Measurements from ENCODE around the gene ABCC1. TPM values are rescaled to one million over a fixed set of nuclear protein-coding genes. Genes with fewer than 3 reads are reported as not detected.
"Not testable (repeated sequence)": the region's sequence is repeated elsewhere in the genome, so short reads cannot be mapped to it uniquely, and the experiment has no call there.

Gene ABCC1
- total RNA-seq, 1 donor from 2014 or later: 9.9 TPM

GRCh38 chr16:16184594-16184993 lies 235.2 kb downstream of the ABCC1 start:
- H3K9me3 ChIP-seq (ENCODE audit: control insufficient read depth in 3 of 3, low read length in 3 of 3): no peaks in the 10 kb centered on the region
- H3K9ac ChIP-seq (ENCODE audit: low read depth in 1 of 3, low read length in 3 of 3): no peak overlapping the region
- no peaks in the 10 kb centered on the region for H3K4me1 ChIP-seq (ENCODE audit: control insufficient read depth in 3 of 3, insufficient read depth in 3 of 3, low read length in 3 of 3)

DNA sequence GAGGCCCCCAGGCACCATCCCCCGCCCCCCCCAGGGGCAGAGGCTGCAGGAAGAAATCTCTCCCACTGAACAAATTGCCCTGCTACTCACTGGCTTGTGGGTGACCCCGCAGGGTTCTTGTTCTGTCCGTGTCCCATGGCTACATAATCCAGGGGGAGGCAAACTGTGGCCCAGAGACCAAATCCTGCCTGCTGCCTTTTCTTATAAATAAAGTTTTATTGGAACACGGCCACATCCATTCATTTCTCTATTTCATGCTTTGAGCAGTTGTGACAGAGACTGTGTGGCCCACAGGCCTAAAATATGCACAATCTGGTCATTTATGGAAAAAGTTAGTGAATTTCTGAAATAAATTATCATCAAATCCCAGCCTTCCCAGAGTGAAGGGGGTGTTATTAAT lies 235.7 kb downstream of the ABCC1 start:
- Histone ChIP-seq H3K27me3 (ENCODE audit: control insufficient read depth in 3 of 3, insufficient read depth in 3 of 3, low read length in 3 of 3) (no peaks in the 10 kb centered on the region), H3K9me3 (ENCODE audit: control insufficient read depth in 3 of 3, low read length in 3 of 3) (no peaks in the 10 kb centered on the region), H3K9ac (ENCODE audit: low read depth in 1 of 3, low read length in 3 of 3) (no peak overlapping the region), H3K4me3 (ENCODE audit: low read length in 3 of 3) (no peak overlapping the region), H3K36me3 (ENCODE audit: control insufficient read depth in 3 of 3, insufficient read depth in 3 of 3, low read length in 3 of 3) (peaks cover 0 to 4% (median 2%) of the 10 kb centered on the region in 3 donors), H3K4me1 (ENCODE audit: control insufficient read depth in 3 of 3, insufficient read depth in 3 of 3, low read length in 3 of 3) (no peaks in the 10 kb centered on the region), H3K27ac (ENCODE audit: low read depth, low read length) (no peak overlapping the region)

More at GRCh38 chr16:16184594-16184993, 235.2 kb downstream of the ABCC1 start:
- H3K27ac ChIP-seq (ENCODE audit: low read depth, low read length): no peak overlapping the region
- H3K4me3 ChIP-seq (ENCODE audit: low read length in 3 of 3): no peak overlapping the region
- H3K27me3 ChIP-seq (ENCODE audit: control insufficient read depth in 3 of 3, insufficient read depth in 3 of 3, low read length in 3 of 3): no peaks in the 10 kb centered on the region
- H3K36me3 ChIP-seq (ENCODE audit: control insufficient read depth in 3 of 3, insufficient read depth in 3 of 3, low read length in 3 of 3): peaks cover 0 to 4% (median 2%) of the 10 kb centered on the region in 3 donors

DNA sequence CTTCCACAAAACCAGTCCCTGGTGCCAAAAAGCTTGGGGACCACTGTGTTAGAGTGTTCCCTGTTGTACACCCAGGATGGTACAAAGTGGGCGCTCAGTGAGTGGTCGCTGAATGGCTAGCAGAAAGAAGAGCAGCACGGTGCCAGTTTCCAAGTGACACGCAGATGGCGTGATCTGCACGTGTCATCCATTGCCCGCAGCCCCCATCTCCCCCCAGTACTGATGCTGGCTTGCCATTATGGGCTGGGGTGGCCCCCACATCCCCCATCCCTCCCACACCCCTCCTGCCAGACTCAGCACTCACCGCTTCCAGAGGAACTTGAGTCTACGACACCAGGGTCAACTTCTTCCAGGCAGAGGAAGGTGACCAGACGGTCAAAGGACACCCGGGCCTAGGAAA lies 237.4 kb downstream of the ABCC1 start:
- H3K4me3 ChIP-seq (ENCODE audit: low read length in 3 of 3): no peak overlapping the region
- H3K36me3 ChIP-seq (ENCODE audit: control insufficient read depth in 3 of 3, insufficient read depth in 3 of 3, low read length in 3 of 3): peaks cover 0 to 4% (median 2%) of the 10 kb centered on the region in 3 donors
- no peaks in the 10 kb centered on the region for H3K4me1 ChIP-seq (ENCODE audit: control insufficient read depth in 3 of 3, insufficient read depth in 3 of 3, low read length in 3 of 3)
- no peaks in the 10 kb centered on the region for H3K9me3 ChIP-seq (ENCODE audit: control insufficient read depth in 3 of 3, low read length in 3 of 3)
- H3K9ac ChIP-seq (ENCODE audit: low read depth in 1 of 3, low read length in 3 of 3): no peak overlapping the region
- H3K27me3 ChIP-seq (ENCODE audit: control insufficient read depth in 3 of 3, insufficient read depth in 3 of 3, low read length in 3 of 3): no peaks in the 10 kb centered on the region
- no peak overlapping the region for H3K27ac ChIP-seq (ENCODE audit: low read depth, low read length)

DNA sequence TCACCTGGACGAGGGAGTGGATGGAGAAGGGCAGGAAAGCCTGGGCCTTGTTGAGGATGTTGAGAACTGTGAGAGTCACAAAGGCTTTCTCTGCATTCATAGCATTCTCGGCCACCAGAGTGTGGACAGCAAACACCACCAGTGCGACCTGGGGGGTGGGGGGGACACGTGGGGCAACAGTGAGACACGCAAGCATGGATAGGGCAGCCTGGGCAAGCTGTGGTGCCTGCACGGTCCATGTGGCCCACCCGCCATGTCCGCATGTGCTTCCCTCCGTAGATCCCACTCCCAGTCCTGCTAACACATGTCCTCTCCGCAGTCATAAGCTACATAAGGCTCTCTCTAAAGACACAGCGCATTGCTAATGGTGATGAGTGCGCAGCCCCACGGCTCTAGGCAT lies 239.4 kb downstream of the ABCC1 start:
- Histone ChIP-seq H3K27ac (ENCODE audit: low read depth, low read length) (no peak overlapping the region), H3K36me3 (ENCODE audit: control insufficient read depth in 3 of 3, insufficient read depth in 3 of 3, low read length in 3 of 3) (peaks cover 0 to 8% (median 0%) of the 10 kb centered on the region in 3 donors), H3K27me3 (ENCODE audit: control insufficient read depth in 3 of 3, insufficient read depth in 3 of 3, low read length in 3 of 3) (no peaks in the 10 kb centered on the region), H3K9me3 (ENCODE audit: control insufficient read depth in 3 of 3, low read length in 3 of 3) (no peaks in the 10 kb centered on the region), H3K9ac (ENCODE audit: low read depth in 1 of 3, low read length in 3 of 3) (no peak overlapping the region), H3K4me1 (ENCODE audit: control insufficient read depth in 3 of 3, insufficient read depth in 3 of 3, low read length in 3 of 3) (no peaks in the 10 kb centered on the region), H3K4me3 (ENCODE audit: low read length in 3 of 3) (no peak overlapping the region)

- no peak overlapping the region for H3K4me3 ChIP-seq (ENCODE audit: low read length in 3 of 3)
- H3K9me3 ChIP-seq (ENCODE audit: control insufficient read depth in 3 of 3, low read length in 3 of 3): no peaks in the 10 kb centered on the region
- H3K9ac ChIP-seq (ENCODE audit: low read depth in 1 of 3, low read length in 3 of 3): no peak overlapping the region
- peaks cover 0 to 8% (median 0%) of the 10 kb centered on the region in 3 donors for H3K36me3 ChIP-seq (ENCODE audit: control insufficient read depth in 3 of 3, insufficient read depth in 3 of 3, low read length in 3 of 3)
- no peaks in the 10 kb centered on the region for H3K27me3 ChIP-seq (ENCODE audit: control insufficient read depth in 3 of 3, insufficient read depth in 3 of 3, low read length in 3 of 3)
- H3K4me1 ChIP-seq (ENCODE audit: control insufficient read depth in 3 of 3, insufficient read depth in 3 of 3, low read length in 3 of 3): no peaks in the 10 kb centered on the region
- no peak overlapping the region for H3K27ac ChIP-seq (ENCODE audit: low read depth, low read length)
Measured at GRCh38 chr16:16189842-16190241, 240.4 kb downstream of the ABCC1 start.

DNA sequence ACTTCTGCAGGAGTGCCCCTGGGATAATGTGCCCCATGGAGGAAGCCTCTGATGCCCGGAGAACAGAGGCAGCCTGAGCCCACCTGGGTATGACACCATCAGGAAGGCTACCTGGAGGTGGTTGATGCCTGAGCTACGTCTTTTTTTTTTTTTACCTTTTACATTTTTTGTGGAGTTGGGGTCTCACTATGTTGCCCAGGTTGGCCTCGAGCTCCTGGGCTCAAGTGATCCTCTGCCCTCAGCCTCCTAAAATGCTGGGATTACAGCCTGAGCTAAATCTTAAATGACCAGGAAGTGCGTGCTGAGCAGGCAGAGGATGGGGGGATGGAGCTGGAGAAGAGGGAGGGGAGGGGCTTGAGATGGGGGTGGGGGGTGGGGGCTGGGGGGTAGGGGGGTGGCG lies 241.1 kb downstream of the ABCC1 start:
- Histone ChIP-seq H3K4me3 (ENCODE audit: low read length in 3 of 3) (no peak overlapping the region), H3K9me3 (ENCODE audit: control insufficient read depth in 3 of 3, low read length in 3 of 3) (no peaks in the 10 kb centered on the region), H3K36me3 (ENCODE audit: control insufficient read depth in 3 of 3, insufficient read depth in 3 of 3, low read length in 3 of 3) (peaks cover 0 to 8% (median 0%) of the 10 kb centered on the region in 3 donors), H3K4me1 (ENCODE audit: control insufficient read depth in 3 of 3, insufficient read depth in 3 of 3, low read length in 3 of 3) (peaks cover 0 to 2% (median 1%) of the 10 kb centered on the region in 3 donors), H3K9ac (ENCODE audit: low read depth in 1 of 3, low read length in 3 of 3) (no peak overlapping the region), H3K27me3 (ENCODE audit: control insufficient read depth in 3 of 3, insufficient read depth in 3 of 3, low read length in 3 of 3) (no peaks in the 10 kb centered on the region), H3K27ac (ENCODE audit: low read depth, low read length) (no peak overlapping the region)

GRCh38 chr16:16190966-16191365 lies 241.6 kb downstream of the ABCC1 start:
- H3K36me3 ChIP-seq (ENCODE audit: control insufficient read depth in 3 of 3, insufficient read depth in 3 of 3, low read length in 3 of 3); H3K9me3 ChIP-seq (ENCODE audit: control insufficient read depth in 3 of 3, low read length in 3 of 3); H3K4me1 ChIP-seq (ENCODE audit: control insufficient read depth in 3 of 3, insufficient read depth in 3 of 3, low read length in 3 of 3); H3K27ac ChIP-seq (ENCODE audit: low read depth, low read length); H3K9ac ChIP-seq (ENCODE audit: low read depth in 1 of 3, low read length in 3 of 3); H3K27me3 ChIP-seq (ENCODE audit: control insufficient read depth in 3 of 3, insufficient read depth in 3 of 3, low read length in 3 of 3); H3K4me3 ChIP-seq (ENCODE audit: low read length in 3 of 3): not testable (repeated sequence)

GRCh38 chr16:16191493-16192167 lies 242.2 kb downstream of the ABCC1 start:
- Histone ChIP-seq H3K4me3 (ENCODE audit: low read length in 3 of 3) (no peak overlapping the region), H3K9ac (ENCODE audit: low read depth in 1 of 3, low read length in 3 of 3) (no peak overlapping the region), H3K36me3 (ENCODE audit: control insufficient read depth in 3 of 3, insufficient read depth in 3 of 3, low read length in 3 of 3) (peaks cover 0 to 6% (median 0%) of the 10 kb centered on the region in 3 donors), H3K9me3 (ENCODE audit: control insufficient read depth in 3 of 3, low read length in 3 of 3) (no peaks in the 10 kb centered on the region), H3K27me3 (ENCODE audit: control insufficient read depth in 3 of 3, insufficient read depth in 3 of 3, low read length in 3 of 3) (no peaks in the 10 kb centered on the region), H3K4me1 (ENCODE audit: control insufficient read depth in 3 of 3, insufficient read depth in 3 of 3, low read length in 3 of 3) (peaks cover 3 to 12% (median 11%) of the 10 kb centered on the region in 3 donors), H3K27ac (ENCODE audit: low read depth, low read length) (no peak overlapping the region)

Other genes starting within 250 kb of the ABCC1 start
- gene MYH11, start 92.6 kb upstream of the ABCC1 start, total RNA-seq: 23.0 TPM
- gene CEP20, start 61.0 kb upstream of the ABCC1 start, total RNA-seq: 26.1 TPM

Measured in skeletal muscle tissue (tissue), 4 donors.